ENCODE measurements around the gene PTGIS.

Gene PTGIS

DNA sequence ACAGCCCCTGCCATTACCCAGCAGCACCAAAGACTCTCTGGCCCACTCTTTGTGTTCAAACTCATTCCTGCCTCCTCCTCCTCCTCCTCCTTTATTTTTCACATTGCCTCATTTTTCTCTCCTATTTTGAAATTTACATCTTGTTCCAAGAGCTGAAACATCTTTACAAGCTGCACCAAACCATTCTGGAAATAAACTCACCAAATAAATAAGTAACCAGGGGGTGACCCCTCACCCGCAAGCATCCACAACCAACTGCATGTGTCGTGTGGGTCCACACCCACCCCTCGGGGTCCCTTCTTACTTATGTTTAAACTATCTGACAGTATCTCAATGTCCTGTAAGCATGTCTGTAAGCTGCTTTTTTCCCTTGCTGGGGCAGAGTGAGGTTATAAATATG, 86.8 kb downstream of the PTGIS start:
- no peak overlapping the region for H3K4me3 ChIP-seq (ENCODE audit: low read length)
- no peak for DNase-seq (ENCODE audit: low read depth)
- TF ChIP-seq, protein P1, sequence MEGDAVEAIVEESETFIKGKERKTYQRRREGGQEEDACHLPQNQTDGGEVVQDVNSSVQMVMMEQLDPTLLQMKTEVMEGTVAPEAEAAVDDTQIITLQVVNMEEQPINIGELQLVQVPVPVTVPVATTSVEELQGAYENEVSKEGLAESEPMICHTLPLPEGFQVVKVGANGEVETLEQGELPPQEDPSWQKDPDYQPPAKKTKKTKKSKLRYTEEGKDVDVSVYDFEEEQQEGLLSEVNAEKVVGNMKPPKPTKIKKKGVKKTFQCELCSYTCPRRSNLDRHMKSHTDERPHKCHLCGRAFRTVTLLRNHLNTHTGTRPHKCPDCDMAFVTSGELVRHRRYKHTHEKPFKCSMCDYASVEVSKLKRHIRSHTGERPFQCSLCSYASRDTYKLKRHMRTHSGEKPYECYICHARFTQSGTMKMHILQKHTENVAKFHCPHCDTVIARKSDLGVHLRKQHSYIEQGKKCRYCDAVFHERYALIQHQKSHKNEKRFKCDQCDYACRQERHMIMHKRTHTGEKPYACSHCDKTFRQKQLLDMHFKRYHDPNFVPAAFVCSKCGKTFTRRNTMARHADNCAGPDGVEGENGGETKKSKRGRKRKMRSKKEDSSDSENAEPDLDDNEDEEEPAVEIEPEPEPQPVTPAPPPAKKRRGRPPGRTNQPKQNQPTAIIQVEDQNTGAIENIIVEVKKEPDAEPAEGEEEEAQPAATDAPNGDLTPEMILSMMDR (conservative IDR thresholded peaks at IDR 0.05; ENCODE audit: low read depth, low read length), result no peak

DNA sequence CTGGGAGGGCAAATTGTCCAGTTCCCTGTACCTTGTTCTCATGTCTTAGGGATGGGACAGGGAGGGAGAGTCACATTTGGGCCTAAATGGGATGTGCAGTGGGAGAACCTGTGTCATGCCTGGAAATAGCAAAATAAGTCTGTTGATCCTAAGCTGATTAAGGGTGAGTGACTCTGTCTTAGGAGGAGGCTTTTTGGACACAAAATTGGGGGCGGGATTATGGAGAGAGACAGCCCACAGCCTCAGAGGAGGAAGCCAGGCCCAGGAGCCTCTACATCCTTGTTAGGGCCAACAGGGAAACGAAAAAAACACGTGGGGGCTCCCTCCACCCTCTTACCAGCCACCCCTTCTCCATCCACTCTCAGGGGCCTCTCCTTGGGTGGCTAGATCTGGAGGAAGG, 87.7 kb downstream of the PTGIS start:
- DNase-seq (ENCODE audit: low read depth), result no peak

DNA sequence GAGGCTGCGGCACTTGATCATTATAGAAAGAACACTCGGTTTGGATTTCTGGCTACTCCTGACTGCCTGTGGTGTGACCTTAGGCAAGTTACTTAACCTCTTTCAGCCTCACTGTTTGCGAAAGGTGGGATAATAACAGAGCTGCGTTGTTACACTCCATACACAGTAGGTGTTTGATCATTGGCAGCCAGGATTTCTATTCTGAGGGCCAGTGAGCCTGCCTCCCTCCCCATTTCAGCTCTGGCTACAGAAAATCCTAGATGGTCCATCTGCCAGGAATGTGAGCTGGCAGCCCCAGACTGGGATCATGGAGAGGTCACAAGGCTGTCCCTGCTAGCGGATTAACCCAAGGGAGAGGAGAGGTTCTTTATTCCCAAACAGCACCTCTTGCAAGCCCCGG, 88.2 kb downstream of the PTGIS start:
- no peak overlapping the region for H3K4me3 ChIP-seq (ENCODE audit: low read length)
- TF ChIP-seq, protein P1 (conservative IDR thresholded peaks at IDR 0.05; ENCODE audit: low read depth, low read length), result no peak
- DNase-seq (ENCODE audit: low read depth), result no peak

More for the DNA sequence above, 87.7 kb downstream of the PTGIS start:
- H3K4me3 ChIP-seq (ENCODE audit: low read length), result no peak overlapping the region
- TF ChIP-seq, protein P1 (conservative IDR thresholded peaks at IDR 0.05; ENCODE audit: low read depth, low read length), result no peak

DNA sequence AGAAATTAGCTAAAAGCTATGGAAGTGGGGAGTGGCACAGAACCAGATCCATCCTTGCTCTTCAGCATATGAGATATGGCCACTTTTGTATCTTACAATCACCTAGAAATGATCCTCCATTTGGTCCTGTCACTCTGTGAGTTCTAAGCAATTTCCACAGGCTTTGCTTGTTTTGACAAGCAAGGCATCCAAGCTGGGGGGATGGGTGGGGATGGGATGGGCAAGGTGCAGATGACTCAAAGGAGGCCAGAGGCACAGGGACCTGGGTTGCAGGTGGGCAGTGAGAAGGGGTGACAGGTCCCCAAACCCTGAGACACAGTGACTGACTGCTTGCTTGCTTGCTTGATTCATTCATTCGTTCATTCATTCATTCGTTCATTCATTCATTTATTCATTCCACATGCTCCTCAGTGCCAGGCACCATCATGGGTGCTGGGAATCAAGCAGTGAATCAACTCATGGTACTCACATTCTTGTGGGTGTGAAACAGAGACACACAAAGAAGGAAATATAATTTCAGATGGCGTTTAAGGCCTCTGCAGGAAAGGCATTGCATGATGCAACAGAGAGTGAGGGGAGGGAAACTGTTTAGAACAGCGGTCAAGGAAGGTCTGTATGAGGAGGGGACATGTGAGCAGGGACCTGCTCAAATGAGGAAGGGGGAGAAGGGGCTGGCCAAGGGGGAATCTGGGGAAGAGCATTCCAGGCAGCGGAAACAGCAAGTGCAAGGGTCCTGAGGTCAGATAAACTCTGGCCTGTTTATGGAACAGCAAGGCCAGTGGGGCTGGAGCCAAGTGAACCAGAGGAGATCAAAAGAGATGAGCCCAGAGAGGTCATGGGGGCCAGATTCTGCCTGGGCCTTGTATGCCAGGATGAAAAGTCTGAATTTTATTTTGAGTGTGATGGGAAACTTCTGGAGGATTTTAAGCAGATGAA, 88.9 kb downstream of the PTGIS start:
- H3K4me3 ChIP-seq (ENCODE audit: low read length), result no peak overlapping the region
- no peak for DNase-seq (ENCODE audit: low read depth)
- TF ChIP-seq, protein P1 (conservative IDR thresholded peaks at IDR 0.05; ENCODE audit: low read depth, low read length), result no peak

DNA sequence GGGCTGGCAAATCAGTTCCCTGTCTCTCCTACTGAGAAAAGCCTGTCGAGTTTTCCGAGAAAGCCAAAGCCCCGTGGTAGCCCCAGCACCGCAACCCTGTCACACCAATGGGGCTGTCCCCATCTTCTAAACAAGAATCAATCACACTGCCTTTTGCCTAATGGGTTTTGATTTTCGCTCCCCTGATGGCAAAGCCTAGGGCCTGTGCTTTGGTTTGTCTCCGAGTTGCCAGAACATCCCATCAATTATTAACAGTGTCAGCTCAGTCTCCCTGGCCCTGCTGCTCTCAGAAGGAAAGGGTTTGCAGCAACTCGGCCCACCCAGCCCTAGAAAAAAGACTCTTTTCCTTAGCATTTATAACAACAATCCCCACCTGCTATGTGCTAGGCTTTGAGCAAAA, 89.7 kb downstream of the PTGIS start:
- no peak overlapping the region for H3K4me3 ChIP-seq (ENCODE audit: low read length)
- TF ChIP-seq, protein P1 (conservative IDR thresholded peaks at IDR 0.05; ENCODE audit: low read depth, low read length), result no peak
- DNase-seq (ENCODE audit: low read depth), result no peak

DNA sequence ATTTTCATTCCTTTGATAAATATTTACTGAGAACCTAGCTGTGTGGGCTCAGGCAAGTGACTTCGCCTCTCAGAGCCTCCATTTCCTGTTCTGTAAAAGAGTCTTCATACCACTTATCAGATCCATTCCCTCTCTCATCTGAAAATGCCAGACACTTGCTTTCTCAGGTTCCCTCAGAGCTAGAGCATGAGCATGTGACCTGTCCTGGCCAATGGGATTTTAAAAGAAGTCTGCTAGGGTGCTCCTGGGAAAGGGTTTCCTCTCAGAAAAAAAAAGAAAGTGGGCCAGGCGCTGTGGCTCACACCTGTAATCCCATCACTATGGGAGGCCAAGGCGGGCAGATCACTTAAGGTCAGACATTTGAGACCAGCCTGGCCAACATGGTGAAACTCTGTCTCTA, 90.7 kb downstream of the PTGIS start:
- no peak overlapping the region for H3K4me3 ChIP-seq (ENCODE audit: low read length)
- TF ChIP-seq, protein P1 (conservative IDR thresholded peaks at IDR 0.05; ENCODE audit: low read depth, low read length), result no peak
- DNase-seq (ENCODE audit: low read depth), result no peak

DNA sequence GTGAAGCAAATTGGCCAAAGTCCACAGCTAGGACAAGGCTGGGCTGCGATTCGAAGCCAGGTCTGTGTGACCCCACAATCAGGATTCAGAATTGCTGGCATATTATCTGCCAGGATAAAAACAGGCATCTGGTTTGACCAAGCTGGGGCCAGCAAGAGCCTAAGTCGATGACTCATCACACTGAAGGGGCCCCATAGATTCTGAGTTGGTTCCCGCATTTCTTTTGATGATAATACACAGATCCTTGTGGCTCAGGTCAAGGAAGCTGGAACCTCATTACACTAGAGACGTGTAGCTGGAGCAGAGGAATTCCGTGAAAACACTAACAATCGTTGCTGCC, 92.0 kb downstream of the PTGIS start:
- no peak overlapping the region for H3K4me3 ChIP-seq (ENCODE audit: low read length)
- TF ChIP-seq, protein P1 (conservative IDR thresholded peaks at IDR 0.05; ENCODE audit: low read depth, low read length), result no peak
- DNase-seq (ENCODE audit: low read depth), result no peak
